ENCODE results near the gene MPZL3.

Gene MPZL3

DNA sequence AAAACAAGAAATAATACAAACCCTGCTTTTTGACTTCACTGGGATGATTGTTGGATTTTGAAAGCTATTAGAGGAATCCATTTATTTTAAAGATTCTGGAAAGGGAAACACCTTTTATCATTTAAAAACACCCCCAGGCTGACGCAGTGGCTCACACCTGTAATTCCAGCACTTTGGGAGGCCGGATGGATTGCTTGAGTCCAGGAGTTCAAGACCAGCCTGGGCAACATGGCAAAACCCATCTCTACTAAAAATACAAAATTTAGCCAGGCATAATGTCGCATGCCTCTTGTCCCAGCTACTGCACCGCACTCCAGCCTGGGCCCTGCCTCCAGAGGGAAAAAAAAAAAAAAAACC, 75.4 kb downstream of the MPZL3 start:
- no peaks in the 10 kb centered on the region for H3K36me3 ChIP-seq
- H3K27me3 ChIP-seq = no peaks in the 10 kb centered on the region; the same call in 1 of the 2 replicates
- peaks cover 4% of the 10 kb centered on the region; the same call in 1 of the 2 replicates for H3K4me1 ChIP-seq
- H3K4me3 ChIP-seq (ENCODE audit: low read depth, low read length) = no peak overlapping the region
- no peak for DNase-seq
- TF ChIP-seq, protein P1, sequence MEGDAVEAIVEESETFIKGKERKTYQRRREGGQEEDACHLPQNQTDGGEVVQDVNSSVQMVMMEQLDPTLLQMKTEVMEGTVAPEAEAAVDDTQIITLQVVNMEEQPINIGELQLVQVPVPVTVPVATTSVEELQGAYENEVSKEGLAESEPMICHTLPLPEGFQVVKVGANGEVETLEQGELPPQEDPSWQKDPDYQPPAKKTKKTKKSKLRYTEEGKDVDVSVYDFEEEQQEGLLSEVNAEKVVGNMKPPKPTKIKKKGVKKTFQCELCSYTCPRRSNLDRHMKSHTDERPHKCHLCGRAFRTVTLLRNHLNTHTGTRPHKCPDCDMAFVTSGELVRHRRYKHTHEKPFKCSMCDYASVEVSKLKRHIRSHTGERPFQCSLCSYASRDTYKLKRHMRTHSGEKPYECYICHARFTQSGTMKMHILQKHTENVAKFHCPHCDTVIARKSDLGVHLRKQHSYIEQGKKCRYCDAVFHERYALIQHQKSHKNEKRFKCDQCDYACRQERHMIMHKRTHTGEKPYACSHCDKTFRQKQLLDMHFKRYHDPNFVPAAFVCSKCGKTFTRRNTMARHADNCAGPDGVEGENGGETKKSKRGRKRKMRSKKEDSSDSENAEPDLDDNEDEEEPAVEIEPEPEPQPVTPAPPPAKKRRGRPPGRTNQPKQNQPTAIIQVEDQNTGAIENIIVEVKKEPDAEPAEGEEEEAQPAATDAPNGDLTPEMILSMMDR (IDR thresholded peaks at IDR 0.05; ENCODE audit: low read depth, low read length) = no peak
- H3K9me3 ChIP-seq = no peaks in the 10 kb centered on the region
